GM23248 (cell line): Measurements from ENCODE around the gene DMAP1.

Experiments
- EZH2 ChIP-seq: fragments of 200-600 bp; sonication (generic); IDR thresholded peaks from 2 replicates; pipeline ENCODE4 v1.6.1; 2018; ENCODE audit warnings: antibody characterized with exemption, mild to moderate bottlenecking; ENCODE audit not compliant: insufficient read depth, poor library complexity, severe bottlenecking
- EZH2phosphoT487 ChIP-seq: fragments of 200-600 bp; sonication (generic); IDR thresholded peaks from 2 replicates; pipeline ENCODE4 v1.6.1; 2018; ENCODE audit warnings: antibody characterized with exemption, moderate library complexity, mild to moderate bottlenecking, low read depth; ENCODE audit not compliant: insufficient read depth

DNA sequence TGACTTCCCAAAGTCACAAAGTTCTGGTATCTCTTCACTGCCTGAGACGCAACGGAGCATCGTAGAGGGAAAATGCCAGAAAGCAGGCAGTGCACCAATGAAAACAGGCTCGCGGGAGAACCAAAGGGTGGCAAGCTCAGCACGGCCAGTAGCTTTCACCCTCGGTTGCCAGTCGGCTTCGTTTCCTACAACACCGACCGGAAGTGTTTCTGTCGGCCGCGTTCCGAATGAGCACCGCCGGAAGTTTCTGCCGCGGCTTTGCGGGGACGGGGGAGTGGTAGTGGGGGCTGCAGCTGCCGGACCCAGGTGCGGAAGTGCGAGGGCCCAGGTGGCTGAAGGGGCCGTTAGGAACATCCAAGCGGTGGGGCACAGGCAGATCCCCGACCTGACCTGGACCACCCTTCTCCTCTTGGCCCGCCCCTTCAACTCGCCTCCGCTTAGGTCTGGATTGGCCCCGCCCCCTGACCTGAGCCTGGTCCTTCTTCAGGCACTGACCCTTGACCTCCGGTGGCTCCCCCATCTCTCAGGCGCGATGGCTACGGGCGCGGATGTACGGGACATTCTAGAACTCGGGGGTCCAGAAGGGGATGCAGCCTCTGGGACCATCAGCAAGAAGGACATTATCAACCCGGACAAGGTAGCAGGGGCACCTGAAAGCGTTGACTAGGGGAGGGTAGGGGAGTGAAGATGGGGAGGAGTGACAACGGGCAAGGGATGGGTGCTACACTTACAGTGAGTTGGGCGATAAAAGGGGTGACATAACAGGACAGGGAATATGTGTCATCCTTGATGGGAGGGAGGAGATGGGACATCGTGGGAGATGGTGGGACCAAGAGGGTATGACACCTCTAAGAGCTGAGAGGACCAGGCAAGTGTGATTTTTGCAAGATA lies at the start of gene DMAP1:
- TF ChIP-seq EZH2phosphoT487: no peak
- TF ChIP-seq EZH2: no peak
